ENCODE measurements around the gene RBM28. TPM values are rescaled to one million over a fixed set of nuclear protein-coding genes. Genes with fewer than 3 reads are reported as not detected.
A peak's percentile ranks its signal among the peaks of the same experiment; 100 is the strongest.

Gene RBM28
- total and polyA plus RNA-seq, 10 donors, result 11.0 to 45.8 (median 29.5) TPM

GRCh38 chr7:128388145-128388485 lies 44.4 kb upstream of the RBM28 start:
- Histone ChIP-seq H3K36me3 (peaks cover 0 to 22% (median 15%) of the 10 kb centered on the region in 6 donors), H3K9me3 (no peaks in the 10 kb centered on the region), H3K27ac (no peak overlapping the region), H3K4me1 (peaks cover 0 to 13% (median 8%) of the 10 kb centered on the region in 6 donors), H3K4me3 (no peak overlapping the region), H3K27me3 (replicated peaks in 1 of 7) (peaks cover 0 to 24% (median 0%) of the 10 kb centered on the region in 7 donors)
- TF ChIP-seq POLR2AphosphoS5 (IDR thresholded peaks at IDR 0.05) (no peak), CTCF (IDR thresholded peaks at IDR 0.05 in 8 of 11, conservative IDR thresholded peaks at IDR 0.05 in 3 of 11) (no peak), POLR2A (IDR thresholded peaks at IDR 0.05) (no peak)
- WGBS, 5 donors, result 38 to 61% (median 47%) methylated on average over 3 of the region's 3 CpGs
- DNase-seq, result no peak
- intact Hi-C loops (cut with DNase I; ENCODE audit: low total_unique reads), result loop anchor here (5.0 kb wide), 1 partner anchor 41 kb away; no protein-coding TSS in a partner anchor

GRCh38 chr7:128387216-128388144 lies 43.8 kb upstream of the RBM28 start:
- peaks cover 0 to 13% (median 8%) of the 10 kb centered on the region in 6 donors for H3K4me1 ChIP-seq
- no peaks in the 10 kb centered on the region for H3K9me3 ChIP-seq
- H3K27me3 ChIP-seq (replicated peaks in 1 of 7), result peaks cover 0 to 24% (median 0%) of the 10 kb centered on the region in 7 donors
- WGBS, 5 donors, result 33 to 41% (median 34%) methylated on average over 23 to 24 of the region's 24 CpGs
- no peak overlapping the region for H3K4me3 ChIP-seq
- DNase-seq, result peak; percentile 89
- H3K27ac ChIP-seq, result no peak overlapping the region
- intact Hi-C loops (cut with DNase I; ENCODE audit: low total_unique reads), result loop anchor here (5.0 kb wide), 1 partner anchor 40 kb away; no protein-coding TSS in a partner anchor
- TF ChIP-seq CTCF (IDR thresholded peaks at IDR 0.05 in 8 of 11, conservative IDR thresholded peaks at IDR 0.05 in 3 of 11) (peak; percentile 51 to 93 (median 82)), POLR2AphosphoS5 (IDR thresholded peaks at IDR 0.05) (no peak)
- peaks cover 0 to 15% (median 8%) of the 10 kb centered on the region in 6 donors for H3K36me3 ChIP-seq

DNA sequence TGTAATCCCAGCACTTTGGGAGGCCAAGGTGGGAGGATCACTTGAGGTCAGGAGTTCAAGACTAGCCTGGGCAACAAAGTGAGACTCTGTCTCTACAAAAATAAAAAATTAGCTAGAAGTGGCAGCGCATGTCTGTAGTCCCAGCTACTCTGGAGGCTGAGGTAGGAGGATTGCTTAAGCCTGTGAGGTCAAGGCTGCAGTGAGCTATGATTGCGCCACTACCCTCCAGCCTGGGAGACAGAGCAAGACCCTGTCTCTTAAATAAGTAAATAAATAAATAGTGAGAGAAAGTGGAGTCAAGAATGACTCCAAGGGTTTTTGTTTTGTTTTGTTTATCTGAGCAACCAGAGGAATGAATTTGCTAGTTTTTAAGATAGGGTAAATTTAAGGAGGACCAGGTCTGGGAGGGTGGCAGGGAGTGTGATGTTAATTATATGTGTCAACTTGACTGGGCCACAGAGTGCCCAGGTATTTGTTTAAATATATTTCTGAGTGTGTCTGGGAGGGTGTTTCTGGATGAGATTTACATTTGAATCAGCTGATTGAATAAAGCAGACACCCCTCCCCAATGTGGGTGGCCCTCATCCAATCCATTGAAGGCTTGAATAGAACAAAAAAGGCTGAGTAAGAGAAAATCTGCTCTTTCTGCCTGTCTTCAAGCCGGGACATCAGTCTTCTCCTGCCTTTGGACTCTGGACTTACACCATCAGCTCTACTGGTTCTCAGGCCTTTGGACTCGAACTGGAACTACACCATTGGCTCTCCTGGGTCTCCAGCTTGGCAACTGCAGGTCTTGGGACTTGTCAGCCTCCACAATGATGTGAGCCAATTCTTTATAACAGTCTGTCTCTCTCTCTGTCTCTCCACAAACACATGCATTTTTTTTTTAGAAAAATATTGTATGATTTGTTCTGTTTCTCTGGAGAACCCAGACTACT lies 42.5 kb upstream of the RBM28 start:
- TF ChIP-seq POLR2A (IDR thresholded peaks at IDR 0.05) (no peak), CTCF (IDR thresholded peaks at IDR 0.05 in 8 of 11, conservative IDR thresholded peaks at IDR 0.05 in 3 of 11) (peak in 1 of 11 experiments; percentile 20)
- intact Hi-C loops (cut with DNase I; ENCODE audit: low total_unique reads), result loop anchor here (5.0 kb wide), 1 partner anchor 39 kb away; no protein-coding TSS in a partner anchor
- Histone ChIP-seq H3K27ac (no peak overlapping the region), H3K4me1 (peaks cover 0 to 18% (median 10%) of the 10 kb centered on the region in 6 donors), H3K9me3 (no peaks in the 10 kb centered on the region), H3K27me3 (replicated peaks in 1 of 7) (peaks cover 0 to 24% (median 0%) of the 10 kb centered on the region in 7 donors), H3K4me3 (no peak overlapping the region), H3K36me3 (peaks cover 0 to 3% (median 0%) of the 10 kb centered on the region in 6 donors)
- no peak for DNase-seq
- 82 to 94% (median 84%) methylated on average over 4 of the region's 4 CpGs for WGBS, 5 donors
